ENCODE measurements around the gene MYBPC3.

GRCh38 chr11:47354913-47355282 is 2.4 kb upstream of the MYBPC3 start:
- no peak for TF ChIP-seq POLR2A (IDR thresholded peaks at IDR 0.05; ENCODE audit: low read depth)
- TF ChIP-seq, protein P1, sequence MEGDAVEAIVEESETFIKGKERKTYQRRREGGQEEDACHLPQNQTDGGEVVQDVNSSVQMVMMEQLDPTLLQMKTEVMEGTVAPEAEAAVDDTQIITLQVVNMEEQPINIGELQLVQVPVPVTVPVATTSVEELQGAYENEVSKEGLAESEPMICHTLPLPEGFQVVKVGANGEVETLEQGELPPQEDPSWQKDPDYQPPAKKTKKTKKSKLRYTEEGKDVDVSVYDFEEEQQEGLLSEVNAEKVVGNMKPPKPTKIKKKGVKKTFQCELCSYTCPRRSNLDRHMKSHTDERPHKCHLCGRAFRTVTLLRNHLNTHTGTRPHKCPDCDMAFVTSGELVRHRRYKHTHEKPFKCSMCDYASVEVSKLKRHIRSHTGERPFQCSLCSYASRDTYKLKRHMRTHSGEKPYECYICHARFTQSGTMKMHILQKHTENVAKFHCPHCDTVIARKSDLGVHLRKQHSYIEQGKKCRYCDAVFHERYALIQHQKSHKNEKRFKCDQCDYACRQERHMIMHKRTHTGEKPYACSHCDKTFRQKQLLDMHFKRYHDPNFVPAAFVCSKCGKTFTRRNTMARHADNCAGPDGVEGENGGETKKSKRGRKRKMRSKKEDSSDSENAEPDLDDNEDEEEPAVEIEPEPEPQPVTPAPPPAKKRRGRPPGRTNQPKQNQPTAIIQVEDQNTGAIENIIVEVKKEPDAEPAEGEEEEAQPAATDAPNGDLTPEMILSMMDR (IDR thresholded peaks at IDR 0.05), result no peak
- TF ChIP-seq EP300 (IDR thresholded peaks at IDR 0.05), result no peak
- TF ChIP-seq POLR2AphosphoS5 (IDR thresholded peaks at IDR 0.05), result no peak
